ENCODE results near the gene ZCCHC7.
"Not testable (repeated sequence)": the region's sequence is repeated elsewhere in the genome, so short reads cannot be mapped to it uniquely, and the experiment has no call there.

ZCCHC7 gene

GRCh38 chr9:37251452-37251851 lies 131.1 kb downstream of the ZCCHC7 start:
- no peak for DNase-seq

DNA sequence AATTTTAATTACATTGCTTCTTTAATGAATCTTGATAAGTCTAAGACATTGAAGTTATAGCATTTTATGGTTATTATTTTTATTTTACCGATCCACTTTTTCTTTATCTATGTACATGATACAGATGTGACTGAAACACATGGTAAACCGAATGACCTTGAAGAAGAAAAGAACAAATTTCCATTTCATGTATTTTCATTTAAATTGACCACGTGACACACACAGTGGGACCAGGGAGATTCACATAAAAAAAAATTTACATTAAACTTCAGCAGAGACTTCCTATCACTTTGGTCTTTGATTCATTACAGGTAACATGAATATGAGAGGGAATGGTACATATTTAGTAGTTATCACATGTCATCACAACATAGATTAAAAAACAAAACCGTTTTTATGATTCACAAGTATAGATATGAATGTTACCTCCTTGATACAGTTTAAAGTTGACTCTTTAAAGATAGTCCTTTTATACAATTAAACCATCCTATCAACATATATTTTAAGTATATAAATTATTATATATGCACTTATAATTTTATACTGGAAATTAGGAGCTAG lies 133.1 kb downstream of the ZCCHC7 start:
- DNase-seq = no peak

DNA sequence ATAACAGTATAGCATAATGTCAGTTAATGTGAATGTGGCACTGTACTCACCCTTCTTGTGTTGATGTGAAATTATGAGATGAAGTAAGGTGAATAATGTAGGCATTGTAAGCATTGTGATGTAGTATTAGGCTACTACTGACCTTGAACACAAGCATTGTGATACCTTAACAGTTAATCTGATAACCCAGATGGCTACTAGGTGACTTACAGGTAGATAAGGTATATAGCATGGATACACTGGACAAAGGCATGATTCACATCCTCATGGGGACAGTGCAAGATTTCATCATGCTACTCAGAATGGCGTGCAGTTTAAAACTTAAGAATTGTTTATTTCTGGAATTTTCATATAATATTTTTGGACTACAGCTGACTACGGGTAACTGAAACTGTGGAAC lies 134.8 kb downstream of the ZCCHC7 start:
- DNase-seq = no peak

GRCh38 chr9:37255944-37256862 lies 135.8 kb downstream of the ZCCHC7 start:
- no peak for DNase-seq

DNA sequence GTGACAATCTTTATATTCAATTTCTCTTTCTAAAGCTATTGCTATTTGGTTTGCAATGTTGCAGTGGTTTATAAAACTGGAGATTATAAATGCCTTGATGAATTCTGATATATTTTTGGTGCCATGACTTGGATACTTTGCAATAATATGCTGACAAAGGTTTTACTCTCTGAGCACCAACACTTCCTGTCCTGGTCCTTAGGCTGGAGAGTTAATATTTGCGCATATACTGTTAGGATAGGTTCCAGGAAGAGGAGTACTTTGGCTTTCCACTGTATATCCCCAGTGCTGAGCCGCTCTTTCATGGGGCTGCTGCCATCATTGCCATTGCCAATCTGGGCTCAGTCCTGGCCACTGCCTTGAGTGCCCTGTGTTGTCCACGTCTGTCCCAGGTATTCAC lies 139.6 kb downstream of the ZCCHC7 start:
- no peak for DNase-seq

GRCh38 chr9:37262410-37262809 lies 142.0 kb downstream of the ZCCHC7 start:
- peak in 12 of 56 donors; percentile 1 to 26 (median 6) for DNase-seq

DNA sequence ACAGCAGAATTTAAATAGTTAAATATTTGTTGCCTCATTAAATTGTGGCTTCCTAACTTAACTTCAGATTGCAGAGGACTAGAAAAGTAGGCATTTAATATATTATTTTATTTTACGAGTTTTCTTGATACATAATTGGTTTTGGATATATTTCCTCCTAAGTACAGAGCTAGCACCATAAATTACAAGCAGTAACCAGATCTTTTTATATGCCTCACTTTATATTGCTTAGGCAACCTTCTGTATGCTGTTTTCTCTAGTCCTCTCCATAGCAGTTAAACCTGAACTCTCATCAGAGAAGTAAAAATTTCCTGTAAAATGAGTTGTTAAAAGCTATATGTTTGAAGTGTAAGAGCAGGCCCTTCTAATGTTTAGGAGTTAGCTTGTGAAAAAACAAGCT lies 144.2 kb downstream of the ZCCHC7 start:
- DNase-seq = no peak

- no peak for DNase-seq
These were observed 146.3 kb downstream of the ZCCHC7 start for GRCh38 chr9:37266630-37267029.

DNA sequence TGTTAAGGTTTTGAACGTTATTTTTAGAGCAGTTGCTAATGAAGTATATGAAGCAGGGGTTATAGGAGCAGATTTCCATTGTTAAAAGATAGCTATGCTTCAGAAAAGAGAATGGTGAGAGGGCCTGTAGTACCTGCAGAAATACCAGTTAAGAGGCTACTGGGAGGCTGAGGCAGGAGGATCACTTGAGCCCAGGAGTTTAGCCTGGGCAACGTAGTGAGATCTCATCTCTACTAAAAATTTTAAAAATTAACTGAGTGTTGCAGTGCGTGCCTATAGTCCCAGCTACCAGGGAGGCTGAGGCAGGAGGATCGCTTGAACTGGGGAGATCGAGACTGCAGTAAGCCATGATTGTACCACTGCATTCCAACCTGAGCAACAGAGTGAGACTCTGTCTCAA lies 148.8 kb downstream of the ZCCHC7 start:
- DNase-seq = no peak

DNA sequence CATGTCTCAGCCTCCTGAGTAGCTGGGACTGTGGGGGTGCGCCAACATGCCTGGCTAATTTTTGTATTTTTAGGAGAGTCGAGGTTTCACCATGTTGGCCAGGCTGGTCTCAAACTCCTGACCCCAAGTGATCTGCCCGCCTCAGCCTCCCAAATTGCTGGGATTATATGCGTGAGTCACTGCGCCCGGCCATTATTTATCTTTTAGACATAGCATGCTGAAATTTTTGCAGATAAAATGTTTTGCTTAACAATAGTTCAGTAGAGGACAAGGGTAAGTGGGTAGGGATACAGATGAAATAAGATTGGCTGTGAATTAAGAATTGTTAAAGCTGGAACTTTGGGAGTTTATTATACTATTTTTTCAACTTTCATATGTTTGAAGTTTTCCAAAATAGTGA lies 151.3 kb downstream of the ZCCHC7 start:
- no peak for DNase-seq

DNA sequence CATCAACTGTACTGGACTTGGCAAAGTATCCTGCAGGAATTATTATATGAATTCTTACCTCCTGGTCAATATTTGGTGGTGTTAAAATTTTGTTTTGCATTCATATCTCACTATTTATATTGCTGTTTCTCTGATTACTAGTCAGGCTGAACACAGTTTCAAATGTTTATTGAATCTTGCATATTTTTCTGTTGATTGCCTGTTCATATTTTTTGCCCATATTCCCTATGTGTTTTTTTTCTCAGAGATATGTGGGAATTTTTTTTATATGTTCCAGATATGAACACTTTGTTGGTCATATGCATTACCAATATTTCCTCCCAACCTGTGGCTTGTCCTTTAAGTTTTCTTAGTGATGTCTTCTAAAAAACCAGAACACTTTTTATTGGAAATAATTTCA lies 153.2 kb downstream of the ZCCHC7 start:
- no peak for DNase-seq

- DNase-seq = no peak
These were observed 161.2 kb downstream of the ZCCHC7 start for GRCh38 chr9:37281541-37281940.

DNA sequence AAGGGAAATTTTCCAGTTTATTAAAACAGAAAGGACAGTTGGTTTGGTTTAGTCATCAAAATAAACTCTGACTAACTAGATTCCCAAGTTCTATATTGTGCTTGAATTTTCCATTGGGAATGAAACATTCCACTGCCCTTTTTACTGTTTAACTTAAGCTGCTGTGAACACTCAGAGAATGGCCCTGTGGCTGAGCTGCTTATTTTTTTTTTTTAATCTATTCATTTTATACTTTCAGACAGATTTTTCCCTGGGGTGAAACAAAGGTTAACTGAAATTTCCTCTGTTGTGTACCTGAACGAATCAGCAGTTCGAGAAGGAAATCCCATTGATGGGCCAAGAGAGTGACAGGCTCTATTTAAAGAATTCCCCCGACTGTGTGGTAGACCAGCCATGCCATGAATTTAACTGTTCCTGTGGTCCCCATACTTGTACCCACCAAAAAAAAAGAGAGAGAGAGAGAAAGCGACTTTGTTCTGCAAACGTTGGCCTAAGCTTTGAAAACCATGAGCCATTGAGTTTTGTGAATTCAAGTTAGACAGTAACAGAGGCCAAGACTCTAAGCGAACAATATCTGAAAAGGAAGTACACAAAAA lies 163.5 kb downstream of the ZCCHC7 start:
- DNase-seq = no peak

DNA sequence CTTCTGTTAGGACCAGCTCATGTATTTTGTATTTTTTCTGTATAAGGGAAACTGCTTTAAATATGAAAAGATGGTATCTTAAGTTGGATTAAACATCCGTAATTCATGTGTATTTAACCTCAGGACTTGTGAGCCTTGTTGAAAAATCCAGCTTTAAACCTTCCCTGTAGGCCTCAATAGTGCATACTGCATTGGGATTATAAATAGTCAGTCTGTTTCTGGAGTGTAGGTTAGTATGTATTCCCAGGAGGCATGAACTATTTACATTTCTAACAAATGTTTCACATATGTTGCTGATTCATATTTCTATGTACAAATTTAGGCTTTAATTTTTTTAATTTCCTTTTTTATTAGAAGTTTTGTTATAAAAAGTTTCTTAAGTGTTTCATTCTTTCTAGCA lies 164.3 kb downstream of the ZCCHC7 start:
- no peak for DNase-seq

- no peak for DNase-seq
These were observed 166.3 kb downstream of the ZCCHC7 start for GRCh38 chr9:37286530-37287175.

DNA sequence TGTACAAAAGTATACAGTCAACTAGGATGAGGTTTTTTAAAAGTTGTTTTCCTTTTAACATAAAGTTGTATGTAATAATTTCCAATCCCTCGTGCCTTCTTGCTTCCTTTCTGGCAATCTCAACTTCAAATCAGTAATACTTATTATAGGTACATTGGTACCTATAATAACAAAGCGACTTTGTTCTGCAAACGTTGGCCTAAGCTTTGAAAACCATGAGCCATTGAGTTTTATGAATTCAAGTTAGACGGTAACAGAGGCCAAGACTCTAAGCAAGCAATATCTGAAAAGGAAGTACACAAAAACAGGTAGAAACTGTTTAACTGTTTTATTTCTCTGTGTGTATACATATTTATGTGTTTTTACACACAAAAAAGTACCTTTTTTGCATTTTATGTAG lies 166.9 kb downstream of the ZCCHC7 start:
- no peak for DNase-seq

DNA sequence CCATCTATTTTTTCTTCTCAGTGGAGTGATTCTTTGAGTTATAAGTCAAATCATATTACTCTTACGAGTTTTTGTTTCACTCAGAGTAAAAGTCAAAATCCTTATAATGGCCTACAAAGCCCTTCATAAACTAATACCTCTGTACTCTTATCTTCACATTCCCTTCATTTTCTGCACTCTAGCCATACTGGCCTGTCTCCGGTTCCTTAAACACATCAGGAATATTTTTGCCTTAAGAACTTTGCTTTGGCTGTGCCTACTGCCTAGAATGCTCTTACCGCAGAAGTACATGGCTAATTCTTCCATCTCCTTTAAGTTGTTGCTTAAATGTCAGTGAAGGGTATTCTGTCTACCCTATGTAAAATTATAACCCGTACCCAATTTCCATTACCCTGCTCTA lies 169.3 kb downstream of the ZCCHC7 start:
- DNase-seq = no peak

GRCh38 chr9:37290366-37290939 lies 170.1 kb downstream of the ZCCHC7 start:
- no peak for DNase-seq

DNA sequence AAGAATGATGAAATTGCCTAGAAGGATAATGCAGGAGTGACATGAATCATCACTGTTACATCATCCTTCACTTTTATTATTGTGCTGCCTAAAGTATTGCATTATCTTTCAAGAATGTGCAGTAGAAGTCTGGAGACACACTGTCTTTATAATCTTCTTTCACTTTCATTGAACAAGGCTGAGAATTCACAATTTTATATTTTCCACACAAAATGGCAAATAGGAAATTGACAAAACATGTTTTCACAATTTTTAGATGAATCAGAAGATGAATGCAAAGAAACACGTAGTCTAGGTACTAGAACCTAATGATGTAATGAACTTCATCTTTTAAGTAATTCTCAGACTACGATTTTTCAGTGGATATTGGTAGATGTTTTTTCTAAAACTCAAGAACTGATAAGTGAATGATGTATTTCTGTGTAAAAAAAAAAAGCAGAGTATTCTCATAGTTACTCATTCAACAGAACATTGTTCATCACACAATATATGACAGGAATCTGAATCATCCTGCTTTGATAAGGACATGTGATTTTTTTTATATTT lies 170.6 kb downstream of the ZCCHC7 start:
- no peak for DNase-seq

DNA sequence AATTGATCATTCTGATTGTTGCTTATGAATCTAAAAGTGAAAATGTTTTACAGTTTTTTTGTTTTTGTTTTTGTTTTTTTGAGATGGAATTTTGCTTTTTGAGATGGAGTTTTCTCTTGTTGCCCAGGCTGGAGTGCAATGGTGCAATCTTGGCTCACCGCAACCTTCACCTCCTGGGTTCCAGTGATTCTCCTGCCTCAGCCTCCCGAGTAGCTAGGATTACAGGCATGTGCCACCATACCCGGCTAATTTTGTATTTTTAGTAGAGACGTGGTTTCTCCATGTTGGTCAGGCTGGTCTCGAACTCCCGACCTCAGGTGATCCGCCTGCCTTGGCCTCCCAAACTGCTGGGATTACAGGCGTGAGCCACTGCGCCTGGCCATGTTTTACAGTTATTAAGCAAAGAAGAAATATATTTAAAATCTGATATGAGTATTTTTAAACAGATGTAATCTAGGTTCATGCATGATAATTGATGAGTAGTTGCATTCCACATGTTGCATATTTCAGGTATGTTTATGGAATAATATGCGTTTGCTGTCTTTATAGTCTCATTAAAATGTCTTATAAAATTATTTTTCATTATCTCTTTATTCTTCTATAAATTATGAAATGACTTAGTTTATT lies 171.4 kb downstream of the ZCCHC7 start:
- DNase-seq = not testable (repeated sequence)

DNA sequence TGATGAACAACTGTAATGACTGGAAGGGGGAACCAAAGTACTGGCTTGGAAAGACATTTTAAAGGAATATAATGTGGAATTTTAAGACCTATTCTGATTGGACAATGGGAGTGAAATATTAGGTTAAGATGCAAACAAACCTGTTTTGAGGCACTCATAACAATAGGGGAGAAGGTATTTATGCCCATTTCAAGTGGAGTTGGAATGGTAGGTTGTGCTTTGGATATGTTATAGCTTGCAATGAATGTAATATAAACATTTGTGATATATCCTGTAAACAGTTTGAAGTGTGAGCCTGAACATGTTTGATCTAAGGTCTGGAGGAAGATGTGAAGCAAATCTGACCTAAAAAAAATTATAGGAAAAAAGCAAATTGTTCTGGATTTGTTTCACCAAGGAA lies 172.5 kb downstream of the ZCCHC7 start:
- no peak for DNase-seq
